ENCODE results near the gene PIAS4. TPM values are rescaled to one million over a fixed set of nuclear protein-coding genes. Genes with fewer than 3 reads are reported as not detected.

The PIAS4 gene
- total and polyA plus RNA-seq, 9 of the 15 experiments (the other 6 are each of a cell fraction or from before 2014, with no cell fraction given): 0.27 to 34.9 (median 14.4) TPM

DNA sequence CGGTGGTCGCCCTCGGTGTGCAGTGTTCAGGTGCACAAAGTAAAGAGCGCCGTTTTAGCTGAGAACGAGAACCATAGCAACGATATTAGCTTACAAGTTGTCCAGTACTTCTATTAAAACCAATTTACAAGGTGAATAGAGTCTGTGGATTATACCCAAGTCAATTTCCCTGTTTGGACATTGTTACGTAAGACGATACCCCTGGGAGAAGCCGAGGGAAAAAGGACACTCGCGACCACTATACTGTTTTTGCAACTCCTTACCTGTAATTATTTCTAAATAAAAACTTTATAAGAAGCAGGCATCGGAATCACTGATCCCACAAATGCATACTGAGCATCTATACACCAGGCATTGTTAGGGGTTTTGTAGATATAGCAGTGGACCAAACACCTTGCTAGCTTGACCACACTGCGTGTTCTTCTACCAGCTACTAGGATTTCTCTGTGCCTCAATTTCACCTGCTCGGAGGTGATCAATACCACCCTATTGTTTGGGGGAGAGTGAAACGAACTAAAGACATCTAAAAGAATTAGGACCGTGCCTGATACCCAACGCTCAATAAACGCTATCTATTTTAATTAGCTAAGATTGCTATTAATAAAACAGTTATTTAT, 21.8 kb upstream of the PIAS4 start:
- no peaks in the 10 kb centered on the region for H3K27me3 ChIP-seq (ENCODE audit: control insufficient read depth in 2 of 2, insufficient read depth in 2 of 2, low read length in 2 of 2)
- H3K4me1 ChIP-seq (replicated peaks in 1 of 2; ENCODE audit: control insufficient read depth in 2 of 2, insufficient read depth in 2 of 2, low read length in 2 of 2): peaks cover 25 to 52% of the 10 kb centered on the region in 2 experiments; a peak in 4 of 5 replicates
- peak overlapping the region; percentile 100 for H3K4me2 ChIP-seq (ENCODE audit: insufficient read depth, low read length)
- WGBS (ENCODE audit: insufficient coverage, low coverage, missing lambda C conversion rate): 1% methylated on average over 19 of the region's 19 CpGs
- POLR2A ChIA-PET: interaction anchor here (0.6 to 9.7 kb wide), 40 partner anchors 9 to 489 kb away, joined by 3 to 215 read pairs (median 4); partner anchors contain the start of genes ATCAY, CREB3L3, DAPK3 and MRPL54
- H3K9me3 ChIP-seq (replicated peaks; ENCODE audit: control insufficient read depth, insufficient read depth, low read depth, low read length): 0 out of 2 replicates have a peak, but pooled peaks cover 2% of the 10 kb centered on the region
- ATAC-seq (no peak), DNase-seq (ENCODE audit: extremely low read depth in 1 of 4, low spot score in 3 of 4) (no peak), FAIRE-seq (no peak)
- peak overlapping the region; percentile 99 for H3K27ac ChIP-seq (ENCODE audit: extremely low read depth, low read depth, low read length)
- no TSS peak for BruUV-seq (replicated peaks)
- in situ Hi-C loops (cut with MboI) (no loop called here), intact Hi-C loops (cut with micrococcal nuclease) (loop anchor here (1.0 to 5.0 kb wide), 4 partner anchors 133 to 219 kb away; no protein-coding TSS in a partner anchor)
- H2AFZ ChIP-seq (ENCODE audit: low read depth, low read length): peak overlapping the region; percentile 94
- H4K20me1 ChIP-seq (replicated peaks; ENCODE audit: control insufficient read depth, insufficient read depth, low read length): peaks cover 44% of the 10 kb centered on the region
- H3K4me3 ChIP-seq: peak overlapping the region; percentile 99
- H3K79me2 ChIP-seq (ENCODE audit: control insufficient read depth, insufficient read depth, low read length): peaks cover 46% of the 10 kb centered on the region
- peak overlapping the region; percentile 97 to 100 for H3K9ac ChIP-seq (ENCODE audit: insufficient read depth in 1 of 2, low read depth in 2 of 2, low read length in 2 of 2)
- peaks cover 17% of the 10 kb centered on the region for H3K9me1 ChIP-seq (ENCODE audit: control insufficient read depth, insufficient read depth, low read length)
- CTCF ChIA-PET (ENCODE audit: low intra/inter-chr PET ratio): interaction anchor here (1.0 to 3.4 kb wide), 2 partner anchors 201 to 219 kb away, joined by 4 to 31 read pairs; no protein-coding TSS in a partner anchor
- H3K36me3 ChIP-seq (ENCODE audit: control insufficient read depth, insufficient read depth, low read length): peaks cover 44% of the 10 kb centered on the region
- no peak for TF ChIP-seq ZNF586 (CRISPR knock-in tag; conservative IDR thresholded peaks at IDR 0.05)
- TF ChIP-seq, protein P1, sequence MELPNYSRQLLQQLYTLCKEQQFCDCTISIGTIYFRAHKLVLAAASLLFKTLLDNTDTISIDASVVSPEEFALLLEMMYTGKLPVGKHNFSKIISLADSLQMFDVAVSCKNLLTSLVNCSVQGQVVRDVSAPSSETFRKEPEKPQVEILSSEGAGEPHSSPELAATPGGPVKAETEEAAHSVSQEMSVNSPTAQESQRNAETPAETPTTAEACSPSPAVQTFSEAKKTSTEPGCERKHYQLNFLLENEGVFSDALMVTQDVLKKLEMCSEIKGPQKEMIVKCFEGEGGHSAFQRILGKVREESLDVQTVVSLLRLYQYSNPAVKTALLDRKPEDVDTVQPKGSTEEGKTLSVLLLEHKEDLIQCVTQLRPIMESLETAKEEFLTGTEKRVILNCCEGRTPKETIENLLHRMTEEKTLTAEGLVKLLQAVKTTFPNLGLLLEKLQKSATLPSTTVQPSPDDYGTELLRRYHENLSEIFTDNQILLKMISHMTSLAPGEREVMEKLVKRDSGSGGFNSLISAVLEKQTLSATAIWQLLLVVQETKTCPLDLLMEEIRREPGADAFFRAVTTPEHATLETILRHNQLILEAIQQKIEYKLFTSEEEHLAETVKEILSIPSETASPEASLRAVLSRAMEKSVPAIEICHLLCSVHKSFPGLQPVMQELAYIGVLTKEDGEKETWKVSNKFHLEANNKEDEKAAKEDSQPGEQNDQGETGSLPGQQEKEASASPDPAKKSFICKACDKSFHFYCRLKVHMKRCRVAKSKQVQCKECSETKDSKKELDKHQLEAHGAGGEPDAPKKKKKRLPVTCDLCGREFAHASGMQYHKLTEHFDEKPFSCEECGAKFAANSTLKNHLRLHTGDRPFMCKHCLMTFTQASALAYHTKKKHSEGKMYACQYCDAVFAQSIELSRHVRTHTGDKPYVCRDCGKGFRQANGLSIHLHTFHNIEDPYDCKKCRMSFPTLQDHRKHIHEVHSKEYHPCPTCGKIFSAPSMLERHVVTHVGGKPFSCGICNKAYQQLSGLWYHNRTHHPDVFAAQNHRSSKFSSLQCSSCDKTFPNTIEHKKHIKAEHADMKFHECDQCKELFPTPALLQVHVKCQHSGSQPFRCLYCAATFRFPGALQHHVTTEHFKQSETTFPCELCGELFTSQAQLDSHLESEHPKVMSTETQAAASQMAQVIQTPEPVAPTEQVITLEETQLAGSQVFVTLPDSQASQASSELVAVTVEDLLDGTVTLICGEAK (IDR thresholded peaks at IDR 0.05): peak; percentile 76
- TF ChIP-seq, protein P1 (CRISPR knock-in tag; IDR thresholded peaks at IDR 0.05): peak; percentile 68; the same call in 1 of the 2 replicates
- TF ChIP-seq, protein P2, sequence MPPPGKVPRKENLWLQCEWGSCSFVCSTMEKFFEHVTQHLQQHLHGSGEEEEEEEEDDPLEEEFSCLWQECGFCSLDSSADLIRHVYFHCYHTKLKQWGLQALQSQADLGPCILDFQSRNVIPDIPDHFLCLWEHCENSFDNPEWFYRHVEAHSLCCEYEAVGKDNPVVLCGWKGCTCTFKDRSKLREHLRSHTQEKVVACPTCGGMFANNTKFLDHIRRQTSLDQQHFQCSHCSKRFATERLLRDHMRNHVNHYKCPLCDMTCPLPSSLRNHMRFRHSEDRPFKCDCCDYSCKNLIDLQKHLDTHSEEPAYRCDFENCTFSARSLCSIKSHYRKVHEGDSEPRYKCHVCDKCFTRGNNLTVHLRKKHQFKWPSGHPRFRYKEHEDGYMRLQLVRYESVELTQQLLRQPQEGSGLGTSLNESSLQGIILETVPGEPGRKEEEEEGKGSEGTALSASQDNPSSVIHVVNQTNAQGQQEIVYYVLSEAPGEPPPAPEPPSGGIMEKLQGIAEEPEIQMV (tag; conservative IDR thresholded peaks at IDR 0.05; ENCODE audit: low read depth): 0 out of 2 replicates have a peak, but pooled peaks have one; percentile 42
- TF ChIP-seq SMAD4 (CRISPR knock-in tag; conservative IDR thresholded peaks at IDR 0.05): 0 out of 2 replicates have a peak, but pooled peaks have one; percentile 2
- no peak for TF ChIP-seq EZH2 (IDR thresholded peaks at IDR 0.05; ENCODE audit: borderline replicate concordance, low read depth, low read length)
- peak; percentile 24; the same call in 1 of the 2 replicates for TF ChIP-seq MTA3 (IDR thresholded peaks at IDR 0.05; ENCODE audit: borderline replicate concordance)
- TF ChIP-seq POLR2AphosphoS2 (IDR thresholded peaks at IDR 0.05; ENCODE audit: low read length): no peak
- 0 out of 2 replicates have a peak, but pooled peaks have one; percentile 27 for TF ChIP-seq ZNF764 (CRISPR knock-in tag; IDR thresholded peaks at IDR 0.05; ENCODE audit: low read depth)
- TF ChIP-seq L3MBTL2 (IDR thresholded peaks at IDR 0.05): 0 out of 2 replicates have a peak, but pooled peaks have one; percentile 14
